Eye (tissue), 1 donor: ENCODE results near the gene RTF2.
"Not testable (repeated sequence)": the region's sequence is repeated elsewhere in the genome, so short reads cannot be mapped to it uniquely, and the experiment has no call there.

Source experiments
- DNase-seq: peaks from one replicate; pipeline ENCODE4 v3.0.0-alpha.2; 2015

RTF2 gene

DNA sequence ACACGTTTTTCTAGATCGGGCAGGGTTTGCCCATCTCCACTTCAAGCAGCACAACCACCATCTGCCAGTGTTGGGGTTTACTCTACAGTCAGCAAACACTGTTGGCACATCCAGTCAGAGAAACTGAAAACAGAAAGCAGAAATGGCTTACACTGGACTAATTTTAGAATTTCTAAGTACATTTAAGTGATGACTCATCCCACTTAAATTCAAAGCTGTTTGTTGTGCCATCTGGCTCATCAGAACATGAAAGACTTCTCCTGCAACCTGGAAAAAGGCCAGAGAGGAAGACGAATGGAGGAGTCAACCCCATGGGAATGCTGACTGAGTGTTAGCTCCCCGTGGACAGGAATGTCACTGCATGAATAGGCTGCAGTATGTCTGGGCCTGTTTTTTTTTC lies 86.4 kb downstream of the RTF2 start:
- peak; percentile 48 for DNase-seq

GRCh38 chr20:56558968-56559367 lies 90.5 kb downstream of the RTF2 start:
- no peak for DNase-seq

GRCh38 chr20:56564526-56564925 lies 96.1 kb downstream of the RTF2 start:
- DNase-seq = not testable (repeated sequence)

DNA sequence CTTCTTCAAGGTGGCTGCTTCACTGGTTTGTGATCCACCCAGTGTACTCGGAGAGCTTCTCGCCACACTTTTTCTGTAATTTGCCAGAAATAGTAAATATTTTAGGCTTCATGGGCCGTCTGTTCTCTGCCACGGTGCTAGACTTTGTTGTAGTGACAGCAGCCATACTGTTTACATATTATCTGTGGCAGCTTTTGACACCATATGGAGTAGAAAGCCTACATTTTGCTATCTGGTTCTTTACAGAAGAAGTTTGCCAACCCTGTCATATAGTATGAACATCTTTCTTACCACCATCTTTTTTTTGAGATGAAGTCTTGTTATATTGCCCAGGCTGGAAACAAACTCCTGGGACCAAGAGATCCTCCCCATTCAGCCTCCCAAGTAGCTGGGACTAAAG lies 97.1 kb downstream of the RTF2 start:
- no peak for DNase-seq

DNA sequence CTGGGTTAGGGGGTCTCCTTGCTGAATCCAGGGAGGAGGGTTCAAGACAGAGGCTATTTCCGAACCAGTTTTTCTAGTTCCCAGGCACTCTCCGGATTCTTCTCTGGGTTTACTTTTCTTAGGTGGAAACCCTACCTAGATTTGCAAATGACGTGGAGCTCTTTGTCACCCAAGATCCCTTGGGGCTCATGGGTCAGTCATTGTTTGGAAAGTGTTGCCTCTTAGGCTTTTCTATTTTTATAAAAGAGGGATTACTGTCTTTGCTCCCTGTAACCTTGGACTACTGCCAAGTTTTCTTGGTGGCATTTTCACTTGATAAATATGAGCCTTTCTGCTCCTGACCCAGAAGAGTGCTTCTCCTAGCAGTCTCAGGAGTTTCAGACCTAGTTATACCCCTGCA lies 98.2 kb downstream of the RTF2 start:
- peak; percentile 5 for DNase-seq
